ENCODE measurements around the gene PPT2.

- TF ChIP-seq, protein P1, sequence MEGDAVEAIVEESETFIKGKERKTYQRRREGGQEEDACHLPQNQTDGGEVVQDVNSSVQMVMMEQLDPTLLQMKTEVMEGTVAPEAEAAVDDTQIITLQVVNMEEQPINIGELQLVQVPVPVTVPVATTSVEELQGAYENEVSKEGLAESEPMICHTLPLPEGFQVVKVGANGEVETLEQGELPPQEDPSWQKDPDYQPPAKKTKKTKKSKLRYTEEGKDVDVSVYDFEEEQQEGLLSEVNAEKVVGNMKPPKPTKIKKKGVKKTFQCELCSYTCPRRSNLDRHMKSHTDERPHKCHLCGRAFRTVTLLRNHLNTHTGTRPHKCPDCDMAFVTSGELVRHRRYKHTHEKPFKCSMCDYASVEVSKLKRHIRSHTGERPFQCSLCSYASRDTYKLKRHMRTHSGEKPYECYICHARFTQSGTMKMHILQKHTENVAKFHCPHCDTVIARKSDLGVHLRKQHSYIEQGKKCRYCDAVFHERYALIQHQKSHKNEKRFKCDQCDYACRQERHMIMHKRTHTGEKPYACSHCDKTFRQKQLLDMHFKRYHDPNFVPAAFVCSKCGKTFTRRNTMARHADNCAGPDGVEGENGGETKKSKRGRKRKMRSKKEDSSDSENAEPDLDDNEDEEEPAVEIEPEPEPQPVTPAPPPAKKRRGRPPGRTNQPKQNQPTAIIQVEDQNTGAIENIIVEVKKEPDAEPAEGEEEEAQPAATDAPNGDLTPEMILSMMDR (IDR thresholded peaks at IDR 0.05) = no peak
- TF ChIP-seq POLR2A (IDR thresholded peaks at IDR 0.05) = peak in 3 of 4 donors; percentile 21 to 43 (median 24)
- no peak for TF ChIP-seq POLR2AphosphoS5 (IDR thresholded peaks at IDR 0.05)
Measured at GRCh38 chr6:32177183-32177787, 23.3 kb downstream of the PPT2 start.
